Endometrial microvascular endothelial cells (primary cell): ENCODE measurements around the gene IL12RB2. TPM values are rescaled to one million over a fixed set of nuclear protein-coding genes. Genes with fewer than 3 reads are reported as not detected.
"Not testable (repeated sequence)": the region's sequence is repeated elsewhere in the genome, so short reads cannot be mapped to it uniquely, and the experiment has no call there.

ENCODE experiments used
- in situ Hi-C: cut with HindIII; loops from 2 replicates; pipeline ENCODE4 v1.10.0; 2017; ENCODE audit warnings: low sequenced_read_pairs, low pct_unique_long_range_greater_than_20kb; ENCODE audit errors: inconsistent ontology term
- total RNA-seq: library from RNA; depleted of rRNA; stranded (reverse); fragments of >200 nt; gene quantifications from one replicate; pipeline ENCODE4 v1.2.3, GENCODE V29; 2015; ENCODE audit errors: inconsistent ontology term

IL12RB2 gene
- total RNA-seq, 1 donor from 2014 or later: not detected

DNA sequence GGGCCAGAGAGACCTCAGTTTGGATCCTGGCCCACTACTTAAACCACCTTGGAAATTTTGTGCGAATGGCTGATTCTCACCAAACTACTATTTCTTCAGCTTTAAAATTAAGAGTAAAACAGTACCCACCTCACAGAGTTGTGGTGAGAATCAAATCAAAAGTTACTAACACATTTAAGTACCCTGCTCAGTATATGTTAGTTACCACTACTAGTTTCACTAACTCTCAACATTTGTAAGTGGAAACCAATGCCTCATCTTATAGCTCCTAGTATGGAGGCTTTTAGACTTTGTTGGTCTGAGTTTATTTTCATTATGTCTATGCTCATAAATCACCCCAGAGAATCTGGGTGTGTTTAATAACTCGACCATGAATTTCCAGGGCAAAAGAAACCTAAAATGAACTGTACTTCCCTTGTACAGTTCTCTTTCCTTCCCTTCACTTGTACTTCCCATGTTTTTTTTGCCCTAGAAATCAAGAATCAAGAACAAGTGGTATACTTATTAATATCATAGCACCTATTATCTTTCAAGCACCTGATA is 134.1 kb downstream of the IL12RB2 start:
- in situ Hi-C loops: no loop called here

DNA sequence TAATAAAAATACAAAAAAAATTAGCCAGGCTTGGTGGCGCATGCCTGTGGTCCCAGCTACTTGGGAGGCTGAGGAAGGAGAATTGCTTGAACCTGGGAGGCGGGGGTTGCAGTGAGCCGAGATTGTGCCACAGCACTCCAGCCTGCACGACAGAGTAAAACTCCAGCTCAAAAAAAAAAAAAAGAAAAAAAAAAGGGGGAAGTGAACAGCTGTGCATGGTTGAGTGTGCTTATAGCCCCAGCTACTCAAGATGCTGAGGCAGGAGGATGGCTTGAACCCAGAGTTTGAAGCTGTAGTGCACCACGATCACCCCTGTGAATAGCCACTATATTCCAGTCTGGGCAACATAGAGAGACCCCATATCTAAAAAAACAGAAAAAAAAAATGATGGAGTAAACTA is 138.3 kb downstream of the IL12RB2 start:
- in situ Hi-C loops: not testable (repeated sequence)

Other genes starting within 250 kb of the IL12RB2 start
- gene C1orf141, start 172.9 kb upstream of the IL12RB2 start, total RNA-seq: not detected
- gene IL23R, start 141.4 kb upstream of the IL12RB2 start, total RNA-seq: not detected
- gene SERBP1, start 122.5 kb downstream of the IL12RB2 start, total RNA-seq: 328 TPM